GM19099 (cell line): ENCODE results near the gene SYNJ2BP.

Experiments used
- POLR2A ChIP-seq: IDR thresholded peaks from 3 replicates; pipeline ENCODE4 v1.6.1; 2011; ENCODE audit warnings: low read depth; ENCODE audit not compliant: insufficient read length; ENCODE audit errors: extremely low read depth

The SYNJ2BP gene

DNA sequence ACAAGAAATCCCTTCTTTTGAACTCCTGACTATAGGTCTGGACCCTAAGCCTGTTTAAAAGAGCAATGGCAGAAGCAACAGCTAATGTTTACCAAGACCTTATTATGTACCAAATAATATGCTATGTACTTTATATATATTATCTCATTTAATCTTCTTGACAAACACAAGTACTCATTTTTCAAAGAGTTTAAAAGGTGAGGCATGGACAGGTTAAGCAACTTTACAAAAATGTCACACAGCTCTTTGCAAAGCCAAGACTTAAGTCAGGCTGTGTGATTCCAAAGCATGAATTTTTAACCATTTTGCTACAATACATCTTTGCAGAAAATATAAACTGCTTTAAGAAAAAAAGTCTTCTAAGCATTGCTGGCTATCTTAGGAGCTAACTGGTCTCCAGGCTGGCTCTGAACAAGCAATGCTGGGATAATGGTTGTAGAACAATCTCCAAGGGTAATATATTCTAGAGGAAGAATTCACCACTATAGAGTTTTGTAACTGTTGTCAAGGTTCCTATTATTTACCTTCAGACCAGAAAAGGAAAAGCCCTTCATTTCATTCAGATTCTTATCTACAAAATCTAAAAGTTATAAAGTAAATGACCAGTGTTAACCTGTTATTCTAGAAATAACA is 22.1 kb downstream of the SYNJ2BP start:
- TF ChIP-seq POLR2A, result no peak

DNA sequence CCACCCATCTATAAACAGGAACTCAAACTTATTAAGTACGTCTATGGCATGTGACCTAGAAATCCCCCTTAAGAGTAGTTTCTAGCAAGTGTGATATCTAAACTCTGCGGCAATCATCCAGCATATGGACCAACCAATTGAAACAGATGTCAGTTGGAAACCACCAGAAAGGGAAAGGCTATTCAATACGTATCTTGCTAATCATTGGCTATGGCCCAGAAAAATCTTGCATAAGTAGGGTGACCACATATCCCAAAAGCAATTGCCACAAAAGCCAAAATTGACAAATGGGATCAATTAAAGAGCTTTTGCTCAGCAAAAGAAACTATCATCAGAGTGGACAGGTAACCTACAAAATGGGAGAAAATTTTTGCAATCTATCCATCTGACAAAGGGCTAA is 24.2 kb downstream of the SYNJ2BP start:
- no peak for TF ChIP-seq POLR2A

DNA sequence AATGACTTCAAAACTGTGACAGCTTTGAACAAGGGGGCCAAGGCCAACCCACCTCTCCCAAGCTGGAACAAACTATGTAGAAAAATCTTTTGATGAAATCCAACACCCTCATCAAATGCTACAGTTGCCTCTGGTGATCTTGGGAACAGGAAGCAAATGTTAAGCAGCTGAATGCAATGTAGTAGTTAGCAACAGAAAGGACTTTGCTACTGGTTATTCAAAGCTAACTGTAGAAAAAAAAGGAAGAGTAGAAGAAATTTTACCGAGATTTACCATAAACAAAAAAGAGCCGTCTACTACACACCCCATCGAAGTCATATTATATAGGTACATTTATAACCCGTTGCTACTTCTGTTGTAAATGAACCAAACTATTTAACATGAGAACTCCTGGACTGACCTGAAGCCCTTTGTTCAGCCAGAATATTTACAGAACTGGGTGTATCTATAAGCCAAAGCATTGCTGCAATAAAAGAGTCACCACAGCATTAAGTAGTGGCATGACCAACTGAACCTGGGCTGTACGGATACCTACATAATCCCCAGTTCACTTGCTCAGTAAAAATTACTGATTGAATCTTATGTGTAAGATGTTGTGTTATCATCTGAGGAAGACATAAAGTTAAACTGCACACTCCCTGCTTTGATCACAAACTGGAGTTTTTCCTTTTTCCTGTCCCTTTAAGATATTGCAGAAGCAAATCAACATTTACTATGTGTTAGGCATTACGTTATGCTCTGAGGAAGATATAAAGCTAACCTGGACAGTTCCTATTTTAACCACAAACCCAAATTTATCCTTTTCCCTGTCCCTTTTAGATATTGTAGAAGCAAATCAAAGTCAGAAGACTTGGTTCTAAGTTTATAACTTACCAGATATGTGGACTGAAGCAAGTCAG is 25.1 kb downstream of the SYNJ2BP start:
- TF ChIP-seq POLR2A, result no peak

DNA sequence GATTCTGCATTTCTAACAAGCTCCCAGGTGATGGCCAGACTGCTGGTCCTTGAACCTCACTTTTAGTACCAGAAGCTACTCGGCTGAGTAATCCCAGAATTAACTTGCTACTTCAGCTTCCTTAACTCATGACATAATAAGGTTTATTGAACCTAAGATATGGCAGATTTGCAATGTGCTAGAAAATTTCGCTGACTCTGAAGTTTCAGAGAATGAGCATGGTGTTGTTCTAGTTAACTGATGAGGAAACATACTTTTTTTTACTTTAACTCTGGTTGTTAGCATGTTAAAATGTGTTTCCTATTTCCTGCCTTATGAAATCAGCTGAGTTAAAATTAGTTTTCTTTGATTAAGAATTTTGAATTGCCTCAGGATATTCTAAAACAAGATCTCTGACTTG is 34.4 kb downstream of the SYNJ2BP start:
- TF ChIP-seq POLR2A, result no peak

DNA sequence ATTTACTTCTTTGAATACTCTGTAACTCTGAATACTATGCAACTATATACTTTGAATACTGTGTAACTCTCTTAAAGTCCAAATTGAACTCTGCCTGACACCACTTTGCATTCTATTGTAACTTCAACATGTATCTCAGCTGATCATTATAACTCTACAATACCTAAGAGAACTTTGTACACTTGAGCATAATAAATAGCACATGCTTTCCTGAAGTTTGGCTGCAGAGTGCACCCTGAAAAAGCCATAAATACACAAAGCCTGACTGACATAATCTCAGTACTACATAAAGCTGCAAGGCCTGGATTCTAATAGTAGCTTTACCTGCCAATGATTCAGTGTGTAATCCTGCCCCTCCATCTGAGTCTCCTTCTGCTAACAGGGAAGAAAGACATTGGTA is 36.1 kb downstream of the SYNJ2BP start:
- TF ChIP-seq POLR2A, result no peak

DNA sequence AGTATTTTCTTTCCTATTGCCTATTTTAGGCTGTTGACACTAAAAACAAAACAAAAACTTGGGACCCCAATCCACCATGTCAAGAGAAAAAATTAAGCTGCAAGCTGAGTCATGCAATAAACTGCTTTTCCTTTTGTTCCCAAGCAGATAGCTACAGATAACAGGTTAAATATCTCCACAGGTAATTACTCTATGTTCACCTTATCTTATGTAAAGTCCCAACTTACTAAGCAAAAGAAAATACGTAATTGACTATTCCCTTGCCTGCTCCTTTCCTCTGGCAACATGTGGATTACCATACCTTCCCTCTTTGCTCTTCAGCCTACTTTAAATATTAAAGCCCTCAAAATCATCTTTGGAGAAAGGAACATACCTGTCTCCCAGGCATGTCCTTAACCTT is 38.2 kb downstream of the SYNJ2BP start:
- TF ChIP-seq POLR2A, result no peak
